Endodermal cell (in vitro differentiated cells): Measurements from ENCODE around the gene MARVELD3. TPM values are rescaled to one million over a fixed set of nuclear protein-coding genes. Genes with fewer than 3 reads are reported as not detected.
"Not testable (repeated sequence)": the region's sequence is repeated elsewhere in the genome, so short reads cannot be mapped to it uniquely, and the experiment has no call there.

Source experiments
- DNase-seq: peaks from one replicate; pipeline ENCODE4 v3.0.0-alpha.2; 2017
- H3K27ac ChIP-seq: 2 replicates; pipeline ENCODE4 v1.5.1; 2013; ENCODE audit warnings: mild to moderate bottlenecking, low read depth, low read length, moderate library complexity
- H3K27me3 ChIP-seq: 2 replicates; pipeline ENCODE4 v1.6.1; 2013; ENCODE audit warnings: mild to moderate bottlenecking, low read length, moderate library complexity; ENCODE audit not compliant: insufficient read depth, control insufficient read depth, poor library complexity, severe bottlenecking
- H3K36me3 ChIP-seq: 2 replicates; pipeline ENCODE4 v1.7.0; 2013; ENCODE audit warnings: mild to moderate bottlenecking, low read length, moderate library complexity; ENCODE audit not compliant: control insufficient read depth, insufficient read depth
- H3K4me1 ChIP-seq: one replicate; pipeline ENCODE4 v1.7.0; 2013; ENCODE audit warnings: low read length; ENCODE audit not compliant: control insufficient read depth, insufficient read depth
- H3K4me3 ChIP-seq: 2 replicates; pipeline ENCODE4 v1.5.1; 2013; ENCODE audit warnings: mild to moderate bottlenecking, low read length, moderate library complexity
- H3K9ac ChIP-seq: 2 replicates; pipeline ENCODE4 v1.6.1; 2013; ENCODE audit warnings: mild to moderate bottlenecking, low read length, moderate library complexity; ENCODE audit not compliant: poor library complexity, severe bottlenecking; ENCODE audit errors: extremely low read depth
- H3K9me3 ChIP-seq: 2 replicates; pipeline ENCODE4 v1.6.1; 2013; ENCODE audit warnings: mild to moderate bottlenecking, low read length, moderate library complexity; ENCODE audit not compliant: control insufficient read depth
- H3K27ac Mint-ChIP-seq: 2 replicates; pipeline ENCODE4 v1.8.0; 2020; ENCODE audit warnings: mixed read lengths
- H3K27me3 Mint-ChIP-seq: 2 replicates; pipeline ENCODE4 v1.8.0; 2021; ENCODE audit warnings: mild to moderate bottlenecking, mixed read lengths; ENCODE audit not compliant: insufficient read depth
- H3K36me3 Mint-ChIP-seq: 2 replicates; pipeline ENCODE4 v1.8.0; 2020; ENCODE audit warnings: low read depth, mixed read lengths
- H3K4me1 Mint-ChIP-seq: 2 replicates; pipeline ENCODE4 v1.8.0; 2020; ENCODE audit warnings: mixed read lengths
- H3K4me3 Mint-ChIP-seq: 2 replicates; pipeline ENCODE4 v1.8.0; 2020; ENCODE audit warnings: mild to moderate bottlenecking, moderate library complexity, mixed read lengths
- H3K9me3 Mint-ChIP-seq: 2 replicates; pipeline ENCODE4 v1.8.0; 2020; ENCODE audit warnings: mild to moderate bottlenecking, mixed read lengths
- CTCF ChIP-seq: fragments of 200-600 bp; sonication (generic); conservative IDR thresholded peaks from 2 replicates; pipeline ENCODE4 v1.5.0; 2021; ENCODE audit warnings: antibody characterized with exemption, mild to moderate bottlenecking
- whole genome bisulfite sequencing, 2 experiments: methylation state at CpG; one replicate each; pipeline versions ENCODE4 v1.1.5 to v1.1.7; 2013; ENCODE audit warnings: missing lambda C conversion rate in 2 of 2, mixed read lengths in 1 of 2; ENCODE audit not compliant: insufficient coverage in 1 of 2, insufficient read length in 1 of 2; 5-methylcytosine and 5-hydroxymethylcytosine counted together
- long read RNA-seq, 4 experiments: library from polyadenylated mRNA in 2 of 4; library from RNA in 1 of 4; library from capped mRNA in 1 of 4; stranded (forward) in 3 of 4; unstranded in 1 of 4; transcript quantifications; one replicate each; pipeline ENCODE4 v2.0.0, GENCODE V29; 2020 to 2021; ENCODE audit warnings: inconsistent platforms in 1 of 4
- polyA plus RNA-seq, 2 experiments: library from polyadenylated mRNA; stranded (reverse); fragments of 50-300 nt; gene quantifications; one replicate each; pipeline ENCODE4 v1.2.3, GENCODE V29; 2013
- total RNA-seq, 2 donors: library from RNA; stranded (reverse); fragmentation: NEBNext Ultra II Directional in 1 of 2; extraction: Animal tissue kit (Norgen Biotek cat#: 25700) in 1 of 2; gene quantifications; 2 replicates in 1 of 2; 3 replicates in 1 of 2; pipeline ENCODE4 v1.2.1, GENCODE V29; 2021

MARVELD3 gene
- 10 to 100 TPM; 17.6 to 21.8 TPM for total RNA-seq
- polyA plus RNA-seq (2013, experiment 1 of 2), result 1.5 TPM
- polyA plus RNA-seq (2013, experiment 2 of 2), result 1.2 TPM
- long read RNA-seq, experiment 1, partial matches to known transcripts, result 0 of 5 reads
- long read RNA-seq, experiment 1, other reads (novel, unspliced or antisense), result 1 of 5 reads
- long read RNA-seq, experiment 2, transcript MARVELD3-201 (3 exons, 2,912 nt), result major isoform, 33 of 48 reads
- long read RNA-seq, experiment 2, transcript MARVELD3-202 (3 exons, 2,214 nt), result minor isoform, 11 of 48 reads
- long read RNA-seq, experiment 2, partial matches to known transcripts, result 1 of 48 reads
- long read RNA-seq, experiment 2, other reads (novel, unspliced or antisense), result 3 of 48 reads
- long read RNA-seq, experiment 3, partial matches to known transcripts, result 0 of 3 reads
- long read RNA-seq, experiment 3, other reads (novel, unspliced or antisense), result 0 of 3 reads
- long read RNA-seq, experiment 4, partial matches to known transcripts, result 0 of 11 reads
- long read RNA-seq, experiment 4, other reads (novel, unspliced or antisense), result 9 of 11 reads

GRCh38 chr16:71626018-71626857 lies at the start of gene MARVELD3:
Gene MARVELD3, plus strand, starts transcription at chr16:71626184. Its CDS starts 46 bp downstream, at chr16:71626230.
- peak; percentile 49 for TF ChIP-seq CTCF
- peak; percentile 97 for DNase-seq
- Histone ChIP-seq H3K4me1 (no peaks in the 10 kb centered on the region), H3K27me3 (peaks cover 44% of the 10 kb centered on the region), H3K9me3 (no peaks in the 10 kb centered on the region), H3K36me3 (no peaks in the 10 kb centered on the region), H3K27ac (no peak within 1 kb of the TSS), H3K4me3 (peak within 1 kb of the TSS; percentile 77), H3K9ac (no peak within 1 kb of the TSS)
- Mint-ChIP-seq H3K9me3 (no peaks in the 10 kb centered on the region), H3K27me3 (peaks cover under 1% of the 10 kb centered on the region), H3K27ac (no peak within 1 kb of the TSS), H3K36me3 (peaks cover 19% of the 10 kb centered on the region), H3K4me3 (peak within 1 kb of the TSS; percentile 73), H3K4me1 (peaks cover 6% of the 10 kb centered on the region)
- 2% methylated on average over 35 to 98 of the region's 98 CpGs for WGBS, 2 experiments

- Histone ChIP-seq H3K27me3 (peaks cover 8% of the 10 kb centered on the region), H3K36me3 (no peaks in the 10 kb centered on the region), H3K27ac (no peak within 1 kb of the TSS), H3K9me3 (no peaks in the 10 kb centered on the region), H3K4me1 (peaks cover 5% of the 10 kb centered on the region), H3K9ac (no peak within 1 kb of the TSS), H3K4me3 (no peak within 1 kb of the TSS)
- WGBS, 2 experiments, result 46 to 55% methylated on average over 2 to 3 of the region's 3 CpGs
- H3K27ac Mint-ChIP-seq, result no peak within 1 kb of the TSS
- H3K4me3 Mint-ChIP-seq, result no peak within 1 kb of the TSS
- no peaks in the 10 kb centered on the region for H3K36me3 Mint-ChIP-seq
- H3K9me3 Mint-ChIP-seq, result no peaks in the 10 kb centered on the region
- peaks cover 22% of the 10 kb centered on the region for H3K27me3 Mint-ChIP-seq
- TF ChIP-seq CTCF, result no peak
- DNase-seq, result peak; percentile 49
- H3K4me1 Mint-ChIP-seq, result peaks cover 4% of the 10 kb centered on the region
Measured at GRCh38 chr16:71576971-71577370, 49.0 kb upstream of the MARVELD3 start, which contains the start of gene TAT. Gene TAT, minus strand, starts transcription at chr16:71577092. Its CDS starts 677 bp downstream, at chr16:71576415.

GRCh38 chr16:71582553-71582848 lies 43.5 kb upstream of the MARVELD3 start:
- H3K27ac Mint-ChIP-seq, H3K36me3 Mint-ChIP-seq, H3K4me3 ChIP-seq, H3K9me3 Mint-ChIP-seq, H3K36me3 ChIP-seq, H3K4me1 Mint-ChIP-seq, H3K9me3 ChIP-seq, DNase-seq, H3K27ac ChIP-seq, H3K4me1 ChIP-seq, H3K9ac ChIP-seq, H3K4me3 Mint-ChIP-seq, H3K27me3 ChIP-seq: not testable (repeated sequence)
- 88 to 90% methylated on average over 3 to 5 of the region's 5 CpGs for WGBS, 2 experiments
- peaks cover 11% of the 10 kb centered on the region for H3K27me3 Mint-ChIP-seq
